NCI-H187 (cell line): ENCODE data around the gene SERPINB3.
"Not testable (repeated sequence)": the region's sequence is repeated elsewhere in the genome, so short reads cannot be mapped to it uniquely, and the experiment has no call there.

ENCODE experiments used
- DNase-seq, 2 experiments: peaks; one replicate each; lab custom pipeline; 2025; lab: John Stamatoyannopoulos, UW

Gene SERPINB3

DNA sequence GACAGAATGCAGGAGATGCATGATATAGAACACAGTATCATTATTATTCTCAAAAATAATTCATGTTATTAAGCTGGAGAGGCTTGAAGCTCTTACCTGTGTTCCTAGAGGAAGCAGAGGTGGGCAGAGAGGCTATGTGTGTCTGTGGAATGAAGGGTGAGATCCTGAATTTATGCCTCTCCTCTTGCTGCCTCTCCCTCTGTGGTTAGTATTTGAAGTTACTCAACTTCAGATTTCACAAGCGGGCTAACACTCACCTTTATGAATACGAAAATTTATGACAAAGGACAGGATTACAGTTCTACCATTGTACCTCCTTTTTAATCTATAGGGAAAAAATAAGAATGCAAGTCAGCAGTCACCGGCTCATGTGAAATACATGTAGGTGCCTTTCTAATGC, at the start of gene SERPINB3:
Gene SERPINB3 (minus strand): TSS at position 144 of the 400 bp plus-strand sequence. CDS start 677 bp downstream, outside the sequence.
- not testable (repeated sequence) for DNase-seq

DNA sequence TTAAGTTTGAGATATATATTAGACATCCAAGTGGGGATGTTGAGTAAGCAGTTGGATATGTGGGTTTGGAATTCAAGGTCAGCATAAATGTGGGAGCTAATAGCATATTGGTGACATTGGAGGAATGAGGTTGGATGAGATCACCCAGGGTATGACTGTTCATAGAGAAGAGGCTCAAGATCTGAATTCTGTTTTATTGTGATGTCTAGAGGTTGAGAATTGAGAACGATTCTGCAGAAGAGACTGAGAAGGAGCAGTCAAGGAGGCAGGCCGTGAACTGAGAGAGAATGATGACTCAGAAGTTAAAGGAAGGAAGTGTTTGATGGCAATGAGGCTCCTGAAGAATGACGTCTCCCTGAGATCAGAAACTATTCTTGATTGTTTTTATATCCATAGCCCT, 47.0 kb upstream of the SERPINB3 start:
- DNase-seq = no peak

DNA sequence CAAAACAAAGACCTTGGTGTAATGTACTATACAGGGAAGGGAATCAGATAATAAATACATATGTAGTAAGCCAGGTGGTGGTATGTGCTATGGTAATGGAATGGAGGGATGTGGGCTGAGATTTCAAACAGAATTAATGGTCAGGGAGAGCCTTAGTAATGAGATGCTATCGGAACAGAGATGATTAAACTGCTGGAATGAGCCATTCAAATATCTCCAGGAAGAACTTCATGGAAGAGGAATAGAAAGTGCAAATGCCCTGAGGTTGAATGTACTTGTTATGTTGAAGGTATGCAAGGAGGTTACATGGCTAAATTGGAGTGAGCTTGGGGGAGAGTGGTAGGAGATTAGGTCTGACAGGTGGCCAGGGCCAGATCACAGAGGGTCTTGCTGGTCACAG, 46.1 kb upstream of the SERPINB3 start:
- no peak for DNase-seq

DNA sequence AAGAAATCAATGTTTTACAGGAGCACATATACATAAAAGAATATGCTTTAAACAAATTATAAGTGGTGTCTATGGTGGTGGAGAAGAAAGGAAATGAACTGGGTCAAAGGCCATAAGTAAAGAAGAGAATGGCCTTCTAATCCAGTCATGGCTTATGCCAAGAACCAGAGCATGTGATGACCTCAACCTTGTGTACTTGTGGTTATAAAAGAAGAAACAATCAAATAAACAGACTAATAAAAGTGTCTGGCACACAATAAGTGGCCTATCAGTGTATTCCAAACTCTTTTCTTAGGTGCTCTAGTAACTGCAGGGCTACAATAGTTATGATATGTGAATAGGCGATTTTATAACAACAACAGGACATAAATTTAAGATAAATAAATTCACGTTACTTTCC, 43.7 kb upstream of the SERPINB3 start:
- no peak for DNase-seq

DNA sequence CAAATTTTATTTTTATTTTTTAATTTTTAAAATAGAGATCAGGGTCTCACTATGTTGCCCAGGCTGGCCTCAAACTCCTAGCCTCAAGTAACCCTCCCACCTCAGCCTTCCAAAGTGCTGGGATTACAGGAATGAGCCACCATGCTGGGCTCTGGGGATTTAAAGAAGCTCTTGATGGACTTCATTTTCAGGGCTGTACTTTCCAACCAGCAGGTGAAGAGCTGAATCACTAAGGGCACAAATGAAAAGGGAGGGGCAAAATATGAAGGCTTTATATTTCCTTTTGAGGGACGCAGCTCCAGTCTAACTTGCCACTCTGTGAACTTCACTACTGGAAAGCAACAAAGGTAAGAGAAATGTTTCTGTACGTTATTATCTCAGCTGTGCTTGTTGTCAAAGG, 41.0 kb upstream of the SERPINB3 start, which contains the start of gene SERPINB11:
Gene SERPINB11 (plus strand): TSS at position 301 of the 400 bp plus-strand sequence. CDS start 7,234 bp downstream, outside the sequence.
- no peak for DNase-seq

DNA sequence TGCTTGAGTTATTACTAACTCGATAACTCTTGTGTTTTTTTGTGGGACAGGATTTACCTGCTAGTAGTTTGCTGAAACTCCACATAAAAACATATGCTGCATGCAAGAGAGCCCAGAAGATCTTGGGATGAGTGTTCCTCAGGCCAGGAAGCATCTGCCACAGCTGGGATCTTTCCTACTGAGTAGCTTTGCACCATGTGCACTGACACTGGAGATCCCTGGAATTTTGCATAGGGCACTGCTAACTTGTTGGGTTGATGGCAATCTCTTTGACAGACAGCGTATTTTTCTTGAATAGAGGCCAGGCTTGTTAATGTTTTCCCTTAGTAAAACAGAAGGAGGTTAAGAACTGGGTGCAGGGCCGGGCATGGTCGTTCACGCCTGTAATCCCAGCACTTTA, 40.3 kb upstream of the SERPINB3 start:
- DNase-seq = no peak

DNA sequence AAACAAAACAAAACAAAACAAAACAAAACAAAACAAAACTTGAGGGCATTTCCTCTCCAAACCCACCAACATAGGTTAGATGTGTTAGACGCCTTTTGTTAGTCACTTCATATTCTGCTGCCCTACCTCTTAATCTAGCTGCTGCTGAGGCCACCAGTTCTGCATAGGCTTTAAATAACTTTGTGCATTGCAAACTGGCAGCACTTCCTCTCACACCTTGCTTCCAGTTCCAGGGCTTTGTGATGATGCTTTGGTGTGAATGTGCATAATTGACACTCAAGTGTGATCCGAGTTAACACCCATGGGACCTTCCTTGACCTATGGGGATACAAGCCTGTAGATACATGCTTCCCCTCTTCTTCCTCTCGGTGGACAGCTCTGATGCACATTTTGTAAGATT, 38.8 kb upstream of the SERPINB3 start:
- DNase-seq = no peak

DNA sequence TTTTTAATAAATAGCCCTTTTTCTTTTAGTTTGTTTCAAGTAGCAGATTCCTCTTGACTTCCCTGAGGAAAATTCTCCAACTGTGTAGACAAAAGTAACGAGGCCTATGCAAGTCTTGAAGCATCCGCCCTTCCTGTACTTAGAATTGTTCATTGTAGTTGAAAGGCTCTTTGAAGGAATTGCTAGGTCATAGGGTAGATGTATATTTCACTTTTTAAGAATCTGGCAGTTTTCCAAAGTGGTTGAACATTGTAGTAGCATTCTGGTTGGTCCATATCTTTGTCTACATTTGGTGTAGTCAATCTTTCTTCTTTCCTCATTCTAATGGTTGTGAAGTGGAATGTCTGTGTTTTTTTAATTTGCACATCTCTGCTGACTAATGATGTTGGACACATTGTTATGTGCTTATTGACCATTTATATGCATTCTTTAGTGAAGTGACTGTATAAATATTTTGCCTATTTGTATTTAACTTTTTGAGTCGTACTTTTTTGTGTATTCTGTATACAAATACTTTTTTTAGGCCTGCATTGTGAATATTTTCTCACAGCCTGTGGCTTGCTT, 35.5 kb upstream of the SERPINB3 start:
- DNase-seq = no peak

DNA sequence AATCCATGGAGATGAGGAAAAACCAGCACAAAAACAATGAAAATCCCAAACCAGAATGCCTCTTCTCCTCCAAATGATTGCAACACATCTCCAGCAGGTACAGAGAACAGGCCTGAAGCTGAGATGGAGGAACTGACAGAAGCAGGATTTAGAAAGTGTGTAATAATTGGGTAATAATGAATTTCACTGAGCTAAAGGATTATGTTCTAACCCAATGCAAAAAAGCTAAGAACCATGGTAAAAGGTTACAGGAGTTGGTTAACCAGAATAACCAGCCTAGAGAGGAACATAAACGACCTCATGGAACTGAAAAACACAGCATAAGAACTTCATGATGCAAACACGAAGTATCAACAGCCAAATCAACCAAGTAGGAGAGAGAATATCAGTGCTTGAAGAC, 27.4 kb upstream of the SERPINB3 start:
- DNase-seq = no peak

DNA sequence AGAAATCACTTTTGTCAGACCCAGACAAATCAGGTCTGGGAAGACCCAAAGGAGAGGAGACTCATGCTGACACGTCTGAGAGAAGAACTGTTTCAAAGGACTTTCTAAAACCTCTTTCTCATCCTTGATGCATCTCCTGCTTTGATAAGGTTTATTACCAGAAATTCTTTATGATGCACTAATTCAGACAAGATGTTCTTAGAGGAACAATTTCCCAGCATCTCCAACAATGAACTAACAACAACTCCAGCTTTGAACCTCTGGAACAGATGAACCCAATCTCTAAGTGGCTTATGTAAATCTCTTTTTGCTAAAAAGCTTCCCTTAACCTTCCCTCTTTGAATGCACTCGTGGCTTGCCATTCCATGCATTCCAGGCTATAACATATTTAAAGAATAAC, 25.2 kb upstream of the SERPINB3 start:
- DNase-seq = no peak

DNA sequence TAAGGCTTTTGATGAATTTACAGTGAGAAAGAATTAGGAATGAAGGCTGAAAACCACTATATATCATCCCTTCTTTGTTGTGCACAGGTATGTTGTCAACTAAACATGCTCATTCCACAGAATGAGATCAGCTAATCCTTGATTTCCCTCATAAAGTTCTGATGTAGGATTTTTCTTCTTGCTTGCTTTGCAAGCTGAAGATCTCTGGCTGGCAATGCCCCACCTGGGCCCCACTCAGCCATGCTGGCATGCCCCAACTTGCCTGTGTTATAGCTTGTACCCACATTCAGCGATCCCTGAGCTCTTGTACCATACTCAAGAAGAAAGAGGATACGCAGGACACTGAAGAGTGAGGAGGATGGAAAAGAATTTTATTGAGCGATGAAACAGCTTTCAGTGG, 23.0 kb upstream of the SERPINB3 start:
- DNase-seq = no peak

DNA sequence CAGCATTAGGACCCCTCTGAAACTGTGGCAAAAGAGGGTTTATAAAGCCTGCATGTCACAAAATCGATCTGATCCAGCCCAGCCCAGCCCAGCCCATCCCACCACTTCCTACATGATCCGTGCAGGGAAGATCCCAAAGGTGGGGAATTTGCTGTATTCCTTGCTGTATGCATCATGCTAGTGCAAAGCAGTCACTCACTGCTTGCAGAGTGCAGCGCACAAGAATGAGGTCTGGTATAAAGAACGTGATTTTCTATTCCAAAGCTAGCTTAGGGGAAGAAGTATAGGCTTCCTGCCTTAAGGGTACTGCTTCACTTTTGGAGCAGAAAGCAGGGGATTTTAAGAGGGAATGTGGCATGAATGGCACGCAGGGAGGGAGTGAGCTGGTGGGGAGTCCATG, 22.2 kb upstream of the SERPINB3 start:
- no peak for DNase-seq

DNA sequence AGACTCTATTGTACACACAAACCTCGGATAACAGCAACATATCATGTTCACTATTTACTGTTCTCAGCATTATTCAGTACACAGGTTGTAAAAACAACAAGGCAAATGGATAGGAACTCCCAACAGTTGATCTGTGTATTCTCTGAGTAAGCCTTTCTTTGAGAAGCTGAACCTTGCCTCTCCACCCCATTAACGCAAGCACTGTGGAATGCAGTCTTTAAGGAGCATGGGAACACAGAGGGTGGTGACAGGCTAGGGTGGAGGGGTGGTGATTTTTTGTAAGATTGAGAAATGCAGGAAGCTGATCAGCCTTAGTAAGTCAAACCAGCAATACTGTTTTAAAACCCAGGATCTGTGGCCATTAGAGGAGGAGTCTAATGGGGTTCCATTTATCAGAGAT, 21.5 kb upstream of the SERPINB3 start:
- DNase-seq = no peak

DNA sequence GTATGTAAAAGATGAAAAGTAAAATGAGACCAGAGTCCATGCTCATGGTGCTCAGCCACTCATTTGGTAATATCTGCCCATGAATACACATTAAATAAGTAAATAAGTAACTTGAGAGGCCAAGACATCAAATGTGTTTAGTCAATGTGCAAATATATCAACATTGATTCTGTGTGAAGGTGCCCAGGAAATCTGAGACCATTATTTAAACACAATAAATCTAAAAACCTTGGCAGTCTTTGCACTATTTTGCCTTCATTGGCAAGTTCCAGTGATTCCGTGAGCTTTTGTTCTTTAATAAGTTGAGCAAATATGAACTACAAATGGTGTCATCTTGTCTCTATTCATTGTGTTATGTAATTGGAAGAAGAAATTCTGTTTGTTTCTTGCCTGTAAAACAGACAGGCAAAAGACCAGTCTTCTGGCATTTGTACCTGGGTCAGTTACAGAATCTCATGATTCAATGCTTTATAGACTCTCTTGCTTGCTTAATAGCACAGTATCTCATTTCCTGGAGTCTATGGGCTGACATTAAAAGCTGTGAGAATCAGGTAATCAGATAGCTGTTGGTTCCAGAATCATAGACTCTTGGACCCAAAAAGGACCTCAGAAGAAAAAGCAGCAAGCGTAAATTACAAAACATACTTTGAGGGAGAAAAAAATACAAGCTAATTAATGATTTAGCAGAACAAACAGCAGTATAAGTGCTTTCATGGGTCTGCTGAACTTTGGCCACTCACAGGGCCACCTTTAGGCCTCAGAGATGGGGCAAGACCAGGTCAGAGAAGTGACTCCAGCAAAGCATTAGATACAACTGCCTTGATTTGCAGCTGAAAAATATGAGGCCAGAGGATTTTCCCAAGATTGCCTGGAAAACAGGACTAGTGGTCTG, 20.0 kb upstream of the SERPINB3 start:
- no peak for DNase-seq

DNA sequence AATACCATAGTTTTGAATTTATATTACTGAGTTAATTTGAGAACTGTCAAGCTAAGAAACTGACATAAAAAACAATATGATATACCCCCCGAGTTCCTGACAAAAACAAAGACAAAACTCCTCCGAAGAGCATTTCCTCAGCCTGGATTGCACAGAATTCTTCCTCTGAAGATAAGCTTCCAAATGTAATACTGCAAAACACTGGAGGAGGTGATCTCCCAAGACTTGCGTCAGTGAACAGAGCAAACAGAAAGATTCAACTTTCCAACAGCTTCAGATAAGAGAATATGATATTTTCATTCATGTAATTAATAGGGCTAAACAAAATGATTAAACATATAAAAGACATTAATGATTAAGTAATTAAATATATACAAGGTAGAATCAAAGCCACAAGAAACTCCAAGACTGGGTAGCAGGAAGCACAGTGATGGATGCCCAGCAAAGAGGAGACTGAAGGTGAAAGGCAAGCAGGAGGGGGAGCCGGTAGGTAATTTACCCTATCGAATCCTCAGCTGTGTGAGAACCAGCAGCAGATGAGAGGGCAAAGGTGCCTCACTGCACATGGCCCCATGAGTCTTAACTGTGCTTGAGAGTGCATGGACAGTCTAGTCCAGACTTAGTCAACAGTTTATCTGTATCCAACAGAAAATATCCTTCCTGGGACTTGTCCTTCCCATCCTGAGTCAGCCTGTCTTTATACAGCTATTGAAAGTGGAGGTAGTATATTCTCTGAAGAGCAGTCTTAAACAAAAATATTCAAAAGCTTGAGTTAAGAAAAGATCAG, 18.3 kb upstream of the SERPINB3 start:
- DNase-seq = no peak

DNA sequence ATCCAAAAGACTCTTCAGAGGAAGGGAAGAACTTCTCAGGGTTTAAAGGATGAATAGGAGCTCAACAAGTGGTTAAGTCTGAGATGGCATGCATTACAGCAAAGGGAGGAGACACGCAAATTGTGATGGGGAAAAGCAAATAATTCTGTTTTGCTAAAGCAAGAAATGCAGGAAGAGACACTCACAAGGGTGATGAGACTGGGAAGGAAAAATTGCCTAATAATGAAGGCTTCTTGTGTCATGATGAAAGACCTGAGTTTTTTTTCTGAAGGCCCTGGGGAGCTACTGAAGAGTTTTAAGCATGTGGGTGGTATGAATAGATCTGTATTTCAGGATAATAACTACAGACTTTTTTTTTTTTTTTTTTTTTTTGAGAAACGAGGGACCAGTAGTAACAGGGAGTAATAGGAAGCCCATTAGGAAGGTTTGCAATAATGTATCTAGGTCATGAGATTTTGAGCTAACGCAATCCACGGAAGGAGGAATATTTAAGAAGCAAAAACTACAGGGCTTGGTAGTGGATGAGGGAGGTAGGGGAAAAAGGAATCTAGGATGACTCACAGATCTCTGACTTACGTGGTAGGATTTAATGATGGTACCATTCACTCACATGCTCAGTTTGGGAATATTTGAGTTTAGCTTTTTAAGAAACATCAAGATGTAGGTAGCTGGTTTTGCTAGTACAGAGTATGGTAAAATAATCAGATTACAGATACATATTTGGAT, 16.0 kb upstream of the SERPINB3 start:
- DNase-seq = no peak

DNA sequence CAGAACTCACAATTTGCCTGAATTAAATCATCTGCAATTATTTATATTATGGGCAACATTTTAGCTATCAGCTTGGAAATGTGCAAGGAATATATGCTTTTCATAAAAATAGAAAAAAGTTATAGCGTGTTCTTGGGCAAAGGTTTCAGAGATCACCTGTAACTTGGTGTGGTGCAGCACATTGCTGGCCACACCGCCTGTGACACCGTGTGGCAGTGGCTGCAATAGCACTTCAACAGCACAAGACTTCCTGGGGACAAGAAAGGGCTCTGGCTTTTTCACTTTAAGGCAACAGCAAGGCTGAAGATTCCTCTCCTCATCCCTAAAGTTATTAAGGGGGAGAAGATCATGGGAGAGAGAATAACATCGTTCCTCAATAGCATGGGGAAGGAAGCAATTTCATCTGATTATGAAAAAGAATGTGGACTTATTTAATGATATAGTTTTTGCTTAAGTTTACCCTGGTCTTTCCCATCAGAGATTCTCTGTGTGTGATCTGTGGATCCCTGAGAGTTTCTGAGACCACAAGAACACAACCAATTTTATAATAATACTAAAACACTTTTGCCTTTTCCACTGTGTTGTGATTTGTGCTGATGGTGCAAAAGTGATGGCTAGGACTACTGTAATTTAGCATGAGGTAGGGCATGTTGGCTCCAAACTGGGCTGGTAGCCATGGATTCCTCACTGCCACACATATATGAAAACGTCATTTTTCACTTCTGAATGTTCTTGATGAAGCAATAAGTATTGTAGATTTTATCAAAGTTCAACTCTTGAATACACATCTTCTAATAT, 15.0 kb upstream of the SERPINB3 start:
- no peak for DNase-seq

DNA sequence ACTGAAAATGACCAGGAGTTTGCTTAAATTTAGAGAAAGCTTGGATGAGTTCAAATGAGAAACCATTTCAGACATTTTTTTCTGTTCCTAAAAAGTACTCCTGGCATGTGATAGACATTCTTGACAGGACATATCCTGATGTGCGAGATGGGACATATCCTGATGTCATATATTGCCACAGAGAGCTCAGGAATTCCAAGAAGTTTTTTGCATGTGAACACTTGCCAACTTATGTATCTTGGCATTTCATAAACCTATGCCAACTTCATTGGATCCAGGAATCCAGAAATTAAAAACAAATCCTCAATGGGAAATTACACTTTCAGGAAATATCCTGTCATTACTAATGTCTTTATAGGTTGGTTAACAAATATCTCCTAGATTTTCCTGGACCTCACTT, 2.9 kb upstream of the SERPINB3 start:
- DNase-seq = no peak

DNA sequence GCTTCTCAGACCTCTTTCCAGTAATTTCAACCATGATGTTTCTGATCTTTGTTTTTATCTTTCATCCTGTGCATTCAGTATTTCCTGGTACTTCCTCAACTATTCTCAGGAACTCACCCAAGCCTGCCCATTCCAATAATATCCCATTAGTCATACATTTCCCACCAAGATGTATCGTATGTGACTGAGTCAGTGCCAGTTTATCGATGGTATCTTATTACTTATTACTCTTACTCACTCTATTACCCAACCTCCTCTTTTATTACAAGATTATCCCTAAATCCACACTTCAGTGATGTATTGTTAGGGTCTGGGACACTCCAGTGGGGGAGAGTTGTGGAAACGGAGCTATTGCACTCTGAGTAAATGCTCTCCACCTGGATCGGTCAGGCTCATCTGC, 2.8 kb downstream of the SERPINB3 start:
- DNase-seq = not testable (repeated sequence)

DNA sequence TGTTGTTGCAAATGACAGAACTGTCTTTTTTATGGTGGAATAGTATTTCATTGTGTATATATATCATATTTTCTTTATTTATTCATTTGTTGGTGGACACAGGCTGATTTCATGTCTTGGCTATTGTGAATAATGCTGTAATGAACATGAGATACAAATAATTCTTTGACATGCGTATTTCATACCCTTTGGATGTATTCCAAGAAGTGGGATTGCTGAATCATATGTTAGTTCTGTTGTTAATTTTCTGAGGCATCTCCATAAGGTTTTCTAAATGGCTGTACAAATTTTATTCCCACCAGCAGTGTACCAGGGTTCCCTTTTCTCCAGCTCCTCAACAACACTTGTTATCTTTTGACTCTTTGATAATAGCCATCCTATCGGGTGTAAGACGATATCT, 11.4 kb downstream of the SERPINB3 start:
- not testable (repeated sequence) for DNase-seq

DNA sequence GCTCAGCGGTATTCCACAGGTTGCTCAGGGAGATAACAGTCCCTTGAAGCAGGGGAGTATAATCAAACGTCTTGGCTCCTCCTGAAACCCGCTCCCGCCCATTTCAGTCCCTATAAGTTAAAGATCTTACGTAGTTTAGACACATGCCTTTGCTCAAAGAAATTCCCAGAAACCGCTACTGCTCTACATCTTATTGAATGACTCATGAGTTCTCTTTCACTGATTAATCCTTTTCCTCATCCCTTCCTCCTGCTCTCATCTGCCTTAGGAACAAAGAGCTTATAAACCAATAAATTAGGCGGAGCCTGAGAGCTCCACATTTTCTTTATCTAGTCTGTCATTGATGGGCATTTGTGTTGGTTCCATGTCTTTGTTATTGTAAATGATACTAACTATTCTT, 13.5 kb downstream of the SERPINB3 start:
- no peak for DNase-seq
